ENCODE measurements around the gene DLG2. TPM values are rescaled to one million over a fixed set of nuclear protein-coding genes. Genes with fewer than 3 reads are reported as not detected.

DLG2 gene
- total RNA-seq, 4 donors from 2014 or later, result 37.9 to 71.5 (median 44.9) TPM

- WGBS, result 60% methylated on average over 6 of the region's 6 CpGs
- H3K36me3 ChIP-seq, result no peaks in the 10 kb centered on the region
- no peak overlapping the region for H3K4me3 ChIP-seq
- no peak for DNase-seq (ENCODE audit: low spot score in 2 of 2)
- H3K27ac ChIP-seq, result no peak overlapping the region
- TF ChIP-seq CTCF (IDR thresholded peaks at IDR 0.05) (no peak), POLR2AphosphoS5 (IDR thresholded peaks at IDR 0.05) (no peak), POLR2A (IDR thresholded peaks at IDR 0.05) (no peak), EP300 (IDR thresholded peaks at IDR 0.05) (no peak)
- H3K4me1 ChIP-seq, result no peaks in the 10 kb centered on the region
- no peaks in the 10 kb centered on the region for H3K9me3 ChIP-seq
- H3K27me3 ChIP-seq, result no peaks in the 10 kb centered on the region
Observed at GRCh38 chr11:83508804-83509203, 2118.3 kb downstream of the DLG2 start.

GRCh38 chr11:83502041-83502440 is 2125.1 kb downstream of the DLG2 start:
- no peak overlapping the region for H3K4me3 ChIP-seq
- TF ChIP-seq POLR2AphosphoS5 (IDR thresholded peaks at IDR 0.05), result no peak
- TF ChIP-seq CTCF (IDR thresholded peaks at IDR 0.05), result no peak
- TF ChIP-seq EP300 (IDR thresholded peaks at IDR 0.05), result no peak
- TF ChIP-seq POLR2A (IDR thresholded peaks at IDR 0.05), result no peak

GRCh38 chr11:83493917-83494316 is 2133.2 kb downstream of the DLG2 start:
- TF ChIP-seq CTCF (IDR thresholded peaks at IDR 0.05) (no peak), POLR2A (IDR thresholded peaks at IDR 0.05) (no peak), POLR2AphosphoS5 (IDR thresholded peaks at IDR 0.05) (no peak), EP300 (IDR thresholded peaks at IDR 0.05) (no peak)
- no peak overlapping the region for H3K27ac ChIP-seq
- no peaks in the 10 kb centered on the region for H3K36me3 ChIP-seq
- H3K9me3 ChIP-seq, result no peaks in the 10 kb centered on the region
- DNase-seq (ENCODE audit: low spot score in 2 of 2), result no peak
- no peak overlapping the region for H3K4me3 ChIP-seq
- H3K27me3 ChIP-seq, result no peaks in the 10 kb centered on the region
- H3K4me1 ChIP-seq, result no peaks in the 10 kb centered on the region
- 61% methylated on average over 1 of the region's 1 CpG for WGBS

More at GRCh38 chr11:83502041-83502440, 2125.1 kb downstream of the DLG2 start:
- DNase-seq (ENCODE audit: low spot score in 2 of 2), result no peak
- WGBS, result 63% methylated on average over 3 of the region's 3 CpGs
- Histone ChIP-seq H3K27ac (no peak overlapping the region), H3K9me3 (no peaks in the 10 kb centered on the region), H3K4me1 (no peaks in the 10 kb centered on the region), H3K27me3 (no peaks in the 10 kb centered on the region), H3K36me3 (no peaks in the 10 kb centered on the region)

- H3K27ac ChIP-seq, result no peak overlapping the region
- no peaks in the 10 kb centered on the region for H3K36me3 ChIP-seq
- no peak overlapping the region for H3K4me3 ChIP-seq
- TF ChIP-seq POLR2A (IDR thresholded peaks at IDR 0.05), result no peak
- TF ChIP-seq EP300 (IDR thresholded peaks at IDR 0.05), result no peak
- TF ChIP-seq CTCF (IDR thresholded peaks at IDR 0.05), result no peak
- TF ChIP-seq POLR2AphosphoS5 (IDR thresholded peaks at IDR 0.05), result no peak
- 92% methylated on average over 1 of the region's 1 CpG for WGBS
- no peaks in the 10 kb centered on the region for H3K4me1 ChIP-seq
- H3K9me3 ChIP-seq, result no peaks in the 10 kb centered on the region
- DNase-seq (ENCODE audit: low spot score in 2 of 2), result no peak
- H3K27me3 ChIP-seq, result no peaks in the 10 kb centered on the region
Observed at GRCh38 chr11:83493034-83493433, 2134.1 kb downstream of the DLG2 start.

- H3K4me3 ChIP-seq, result no peak overlapping the region
- DNase-seq (ENCODE audit: low spot score in 2 of 2), result no peak
- no peak overlapping the region for H3K27ac ChIP-seq
- no peak for TF ChIP-seq POLR2AphosphoS5 (IDR thresholded peaks at IDR 0.05)
- TF ChIP-seq EP300 (IDR thresholded peaks at IDR 0.05), result no peak
- no peak for TF ChIP-seq CTCF (IDR thresholded peaks at IDR 0.05)
- no peak for TF ChIP-seq POLR2A (IDR thresholded peaks at IDR 0.05)
- H3K36me3 ChIP-seq, result no peaks in the 10 kb centered on the region
- no peaks in the 10 kb centered on the region for H3K9me3 ChIP-seq
- WGBS, result 88% methylated on average over 6 of the region's 6 CpGs
- H3K4me1 ChIP-seq, result no peaks in the 10 kb centered on the region
- H3K27me3 ChIP-seq, result no peaks in the 10 kb centered on the region
Observed at GRCh38 chr11:83483808-83484207, 2143.3 kb downstream of the DLG2 start.

Data from suprapubic skin (tissue), 4 donors.